ENCODE results near the gene OR10A4.
"Not testable (repeated sequence)": the region's sequence is repeated elsewhere in the genome, so short reads cannot be mapped to it uniquely, and the experiment has no call there.

DNA sequence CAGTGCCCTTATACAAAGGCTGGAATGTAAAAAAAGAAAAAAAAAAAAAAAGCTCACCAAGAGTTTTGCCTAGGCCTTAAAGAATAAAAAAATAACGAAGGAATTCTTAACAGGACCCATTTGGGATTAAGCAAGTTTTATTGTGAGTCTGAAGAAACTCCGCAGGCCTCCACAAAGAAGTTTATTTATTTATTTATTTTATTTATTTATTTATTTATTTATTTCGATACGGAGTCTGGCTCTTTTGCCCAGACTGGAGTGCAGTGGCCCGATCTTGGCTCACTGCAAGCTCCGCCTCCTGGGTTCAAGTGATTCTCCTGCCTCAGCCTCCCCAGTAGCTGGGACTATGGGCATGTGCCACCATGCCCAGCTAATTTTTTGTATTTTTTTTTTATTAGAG is 21.6 kb upstream of the OR10A4 start:
- TF ChIP-seq ZNF816 (CRISPR knock-in tag; IDR thresholded peaks at IDR 0.05; ENCODE audit: borderline replicate concordance); ZMYM3 (CRISPR knock-in tag; IDR thresholded peaks at IDR 0.05): not testable (repeated sequence)

All from HepG2 (cell line).